GM19035 (cell line): ENCODE results near the gene GRID1.

Experiments used
- ATAC-seq: cut with Tn5 transposase; IDR thresholded peaks from one replicate; pipeline ENCODE4 v1.9.1; 2021; ENCODE audit not compliant: unreplicated experiment

Gene GRID1

DNA sequence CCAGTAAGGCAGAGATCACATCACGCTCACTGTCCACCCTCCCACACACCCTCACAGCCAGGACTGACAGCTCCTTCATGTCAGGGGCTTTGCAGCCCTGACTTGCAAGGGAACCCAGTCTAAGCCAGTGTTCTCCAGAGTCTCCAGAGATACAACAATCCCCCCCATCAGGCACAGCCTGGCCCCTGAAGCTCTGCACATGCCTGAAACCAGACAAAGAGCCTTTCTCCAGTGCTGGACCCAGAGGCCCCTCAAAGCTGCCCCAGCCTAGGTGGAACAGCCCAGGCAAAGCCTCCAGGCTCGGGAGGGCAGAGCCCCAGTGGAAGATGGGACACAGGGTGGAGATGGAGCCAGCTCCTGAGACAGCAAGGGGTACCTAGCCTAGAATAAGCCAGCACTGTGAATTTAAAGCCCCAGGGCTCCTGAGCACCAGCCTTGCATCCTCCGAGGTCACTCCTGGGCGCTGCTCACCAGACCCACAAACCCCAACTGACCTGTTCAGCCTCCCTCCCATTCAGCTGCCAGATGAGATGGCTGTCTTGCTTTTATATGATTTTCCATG lies 50.2 kb downstream of the GRID1 start:
- ATAC-seq: no peak

DNA sequence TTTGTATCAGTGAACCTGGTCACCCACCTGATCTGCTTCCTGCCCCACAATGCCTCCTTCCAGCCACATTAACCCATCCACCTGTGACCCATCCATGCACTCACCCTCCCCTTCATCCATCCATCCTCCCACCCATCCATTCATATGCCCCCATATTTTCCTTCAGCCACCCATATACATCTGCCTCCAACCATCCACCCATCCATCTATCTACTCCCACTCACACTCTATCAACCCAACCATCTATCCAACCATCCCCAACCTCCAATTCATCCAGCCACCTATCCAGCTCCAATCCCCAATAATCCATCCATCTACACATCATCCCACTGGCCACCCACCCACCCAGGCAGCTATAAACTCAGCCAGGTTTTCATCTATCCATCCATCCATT lies 51.0 kb downstream of the GRID1 start:
- ATAC-seq: no peak

DNA sequence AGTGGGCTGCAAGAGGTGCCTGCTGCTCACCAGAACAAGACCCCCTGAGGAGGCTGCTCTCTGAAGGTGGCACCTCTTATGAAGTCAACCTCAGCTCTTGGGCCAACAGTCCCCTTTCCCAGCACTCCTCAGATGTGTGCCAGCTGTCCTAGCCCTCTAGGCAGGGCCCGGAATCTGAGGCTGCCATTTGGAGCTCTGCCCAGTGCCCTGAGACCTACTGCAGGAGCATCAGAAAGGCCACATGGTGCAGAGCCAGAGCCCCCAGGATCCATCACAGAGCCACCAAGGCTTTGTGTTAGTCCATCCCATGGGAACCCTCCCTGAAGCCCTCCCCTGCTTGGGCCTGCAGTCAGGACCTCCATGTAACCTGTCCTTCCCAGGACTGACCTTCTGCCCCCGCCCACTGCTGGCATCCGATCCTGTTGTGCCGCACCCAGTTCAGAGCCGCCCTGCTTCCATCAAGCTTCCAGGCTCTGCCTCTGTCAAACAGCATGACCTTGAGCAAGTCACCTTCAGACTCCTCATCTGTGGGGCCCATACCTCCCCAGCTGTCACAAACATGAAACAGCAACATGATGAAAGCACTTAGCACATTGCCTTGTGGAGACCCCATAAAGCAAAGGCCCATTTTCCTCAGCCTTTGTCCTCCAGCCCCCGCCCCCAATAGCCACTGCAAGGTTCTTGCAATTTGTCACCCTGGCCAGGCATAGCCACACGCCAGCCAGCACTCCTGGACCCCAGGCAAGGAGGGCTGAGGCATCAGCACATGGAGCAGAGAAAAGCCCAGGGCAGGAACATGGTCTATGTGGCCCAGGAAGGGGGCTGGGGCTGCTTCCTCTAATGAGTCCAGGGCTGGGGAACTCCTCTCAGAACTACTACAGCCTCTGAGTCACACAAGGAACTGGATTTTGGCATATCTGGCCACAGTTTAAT lies 51.7 kb downstream of the GRID1 start:
- ATAC-seq: no peak

DNA sequence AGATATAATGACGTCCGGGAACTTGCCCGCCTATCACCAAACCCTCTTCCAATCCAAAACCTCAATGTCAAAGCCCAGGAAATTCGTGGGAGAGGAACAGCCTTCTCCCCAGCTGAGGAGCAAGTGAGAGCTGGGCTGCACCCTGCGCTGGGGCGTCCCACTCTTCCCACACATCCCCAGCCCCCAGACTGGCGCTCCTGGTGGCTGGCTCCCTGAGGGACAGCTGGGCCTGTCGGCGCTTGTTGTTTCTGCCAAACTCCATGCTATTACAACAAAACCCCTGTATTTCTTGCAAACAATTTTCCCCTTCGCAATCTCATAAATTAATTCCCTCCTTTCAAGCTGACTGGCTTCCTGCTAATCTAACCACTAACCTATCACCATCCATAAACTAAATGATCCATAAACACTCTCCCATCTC lies 53.0 kb downstream of the GRID1 start:
- no peak for ATAC-seq

DNA sequence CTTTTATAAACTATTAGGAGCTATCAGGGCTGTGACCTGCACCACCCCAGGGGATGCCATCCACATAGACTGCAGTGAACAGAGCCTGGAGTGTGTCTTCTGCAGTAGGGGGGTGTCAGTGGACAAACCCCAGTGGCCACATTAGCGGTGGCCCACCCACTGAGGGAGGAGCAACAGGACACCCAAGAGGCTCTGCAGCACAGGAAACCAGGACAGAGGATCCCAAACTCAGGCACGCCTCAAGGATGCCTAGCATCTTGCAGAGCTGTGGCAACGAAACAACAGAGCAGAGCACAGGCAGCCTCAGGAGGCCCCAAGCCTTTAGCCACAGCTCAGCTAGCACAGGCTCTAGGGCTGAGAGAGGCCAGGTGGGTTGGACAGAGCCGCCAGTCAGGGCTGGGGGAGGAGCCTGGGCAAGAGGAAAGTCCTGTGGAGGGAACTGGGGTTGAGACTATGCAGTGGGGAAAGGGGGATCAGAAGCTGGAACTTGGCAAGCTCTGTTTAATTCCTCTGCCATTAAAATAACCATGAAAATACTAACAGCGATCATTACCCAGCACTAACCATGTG lies 53.8 kb downstream of the GRID1 start:
- ATAC-seq: no peak

DNA sequence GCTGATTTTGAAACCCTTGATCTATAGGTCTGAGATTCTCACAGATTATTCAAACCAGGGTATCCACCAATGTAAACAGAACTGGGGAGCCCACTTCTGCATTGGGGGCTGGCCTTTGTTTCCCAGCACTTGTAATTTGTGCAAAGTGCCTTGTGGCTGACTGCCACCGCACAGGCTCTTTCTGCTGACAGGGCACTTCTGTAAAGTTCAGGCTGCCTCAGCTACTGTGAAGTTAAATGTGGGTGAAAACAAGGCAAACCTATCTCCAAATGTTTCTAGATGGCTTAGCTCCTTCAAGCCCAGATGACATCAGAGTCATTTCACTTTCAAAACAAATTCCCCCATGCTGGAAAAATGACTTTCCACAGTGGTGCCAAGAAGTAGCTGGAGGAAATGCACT lies 54.7 kb downstream of the GRID1 start:
- no peak for ATAC-seq

DNA sequence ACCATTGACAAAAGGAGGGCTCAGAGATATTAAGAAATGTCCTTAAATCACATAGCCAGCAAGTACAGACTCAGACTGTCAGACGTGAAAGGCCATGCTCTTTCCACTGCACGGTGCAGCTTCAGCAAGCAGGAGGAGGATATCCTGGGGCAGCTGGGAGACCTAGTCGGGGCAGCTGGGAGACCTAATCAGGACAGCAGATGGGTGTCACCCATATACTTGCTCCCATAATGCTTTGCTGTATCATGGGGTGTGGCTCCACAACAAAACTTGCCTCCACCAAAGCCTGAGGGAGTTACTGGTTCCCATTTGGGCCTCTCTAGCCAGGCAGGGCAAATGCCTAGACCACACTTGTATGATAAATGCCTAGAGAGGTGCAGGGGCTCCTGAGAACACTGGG lies 55.4 kb downstream of the GRID1 start:
- ATAC-seq: no peak

DNA sequence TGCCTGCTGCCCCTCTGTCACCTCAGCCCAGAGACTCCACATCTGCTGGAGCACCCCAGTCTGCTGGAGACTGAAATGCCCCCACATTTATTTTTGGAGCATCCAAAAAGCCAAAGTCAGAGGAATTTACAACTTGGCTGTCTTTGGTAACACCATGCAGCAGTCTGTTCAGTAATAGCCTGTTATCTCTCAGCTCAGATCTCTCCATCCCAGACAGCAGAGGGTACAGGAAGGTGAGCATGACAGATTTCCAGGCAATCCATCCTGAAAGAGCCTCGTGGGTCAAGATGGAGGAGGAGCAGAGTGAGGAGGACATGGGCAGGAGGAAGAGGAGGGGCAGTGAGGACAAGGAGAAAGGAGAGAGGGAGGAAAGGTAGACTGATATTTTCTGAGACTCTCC lies 55.9 kb downstream of the GRID1 start:
- no peak for ATAC-seq

DNA sequence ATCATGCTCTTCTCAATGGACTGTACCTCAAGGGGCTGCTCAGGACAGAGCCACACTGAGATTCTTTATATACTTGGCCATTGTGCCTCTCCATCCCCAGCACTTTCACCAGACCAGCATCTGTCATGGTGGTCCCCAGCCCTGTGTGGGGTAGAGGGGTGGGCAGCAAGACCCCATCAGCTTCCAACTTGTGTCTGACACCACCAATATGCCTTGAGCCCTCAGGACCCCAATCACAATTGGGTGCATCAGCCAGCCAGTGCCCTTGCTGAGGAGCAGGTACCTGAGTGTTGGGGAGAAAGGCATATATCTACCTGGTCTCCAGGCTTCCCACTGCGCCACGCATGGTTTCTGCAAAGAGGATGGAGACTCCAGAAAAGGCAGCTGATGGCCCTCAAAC lies 56.3 kb downstream of the GRID1 start:
- no peak for ATAC-seq

DNA sequence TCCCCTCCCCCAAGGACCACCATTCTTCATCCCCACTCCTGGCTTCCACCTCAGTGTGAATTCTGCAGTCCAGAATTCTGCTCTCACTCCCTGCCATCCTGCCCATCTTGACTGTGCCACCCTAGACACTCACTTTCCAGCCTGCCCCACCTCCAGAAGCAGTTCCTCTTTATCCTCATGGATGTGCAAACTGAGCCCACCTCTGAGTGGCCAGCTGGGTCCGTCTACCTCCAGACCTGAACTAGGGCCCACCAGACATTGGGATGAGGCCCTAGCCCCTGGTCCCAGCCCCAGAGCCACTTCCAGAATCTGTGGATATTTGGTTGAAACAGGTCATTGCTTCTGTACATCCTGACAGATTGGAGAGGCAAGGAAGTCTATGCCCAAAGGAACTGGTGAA lies 58.5 kb downstream of the GRID1 start:
- ATAC-seq: no peak

DNA sequence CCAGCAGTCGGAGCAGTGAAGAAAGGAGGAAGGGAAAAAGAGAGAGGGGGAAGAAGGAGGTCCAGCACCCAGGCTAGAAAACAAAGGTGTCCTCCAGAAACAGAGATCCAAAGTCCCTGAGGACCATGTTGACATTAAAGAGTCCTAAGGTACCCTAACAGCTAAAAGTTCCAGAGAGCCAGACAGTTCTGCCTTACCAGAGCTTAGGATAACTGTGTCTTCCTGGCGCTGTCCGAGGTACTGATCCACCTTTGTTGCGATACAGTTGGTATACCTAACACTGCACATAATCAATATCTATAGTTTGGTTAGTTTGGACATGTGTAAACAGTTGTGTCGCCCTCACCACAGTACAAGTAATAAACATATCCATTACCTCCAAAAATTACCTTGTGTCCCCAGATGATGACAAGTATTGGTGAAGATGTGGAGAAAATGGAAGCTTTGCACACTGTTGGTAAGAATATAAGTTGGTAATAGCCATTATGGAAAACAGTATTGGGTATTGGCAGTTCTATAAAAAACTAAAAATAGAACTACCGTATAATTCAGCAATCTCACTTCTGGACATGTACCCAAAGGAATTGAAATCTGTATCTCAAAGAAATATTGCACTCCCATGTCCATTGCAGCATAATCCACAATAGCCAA lies 59.8 kb downstream of the GRID1 start:
- ATAC-seq: no peak

DNA sequence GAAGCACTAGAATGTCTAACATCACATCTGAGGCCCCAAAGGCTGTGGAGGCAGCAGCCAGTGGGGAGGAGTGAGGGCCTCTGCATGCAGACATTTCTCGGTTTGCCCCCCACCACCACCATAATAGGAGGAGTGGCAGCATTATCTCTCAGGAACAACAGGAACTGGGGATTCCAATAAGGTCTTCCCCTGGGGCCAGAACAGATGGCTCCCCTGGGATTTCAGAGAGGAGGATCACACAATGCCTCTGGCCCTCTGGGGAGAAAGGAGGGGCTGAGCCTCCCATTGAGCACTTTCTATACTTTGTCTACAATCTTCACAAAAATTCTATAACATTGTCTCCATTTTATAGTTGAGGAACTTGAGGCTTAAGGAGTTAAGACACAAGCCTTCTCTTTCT lies 61.1 kb downstream of the GRID1 start:
- no peak for ATAC-seq

DNA sequence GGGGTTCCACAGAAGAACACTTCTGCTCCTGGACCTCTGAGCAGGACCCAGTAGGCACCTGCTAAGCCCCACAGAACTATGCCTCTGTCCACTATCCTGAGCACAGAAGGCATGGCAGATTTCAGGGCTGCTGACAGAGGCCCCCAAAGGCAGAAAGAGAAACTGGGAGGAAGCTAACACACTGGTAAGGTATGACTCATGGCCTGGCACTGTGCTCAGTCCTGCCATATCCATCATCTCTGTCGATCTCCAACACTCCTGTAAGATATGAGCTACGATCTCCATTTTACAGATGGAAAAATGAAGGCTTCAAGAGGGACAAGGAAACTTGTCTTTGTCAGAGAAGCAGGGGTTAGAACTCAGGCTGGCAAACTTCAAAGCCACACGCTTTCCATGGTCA lies 62.2 kb downstream of the GRID1 start:
- ATAC-seq: no peak

DNA sequence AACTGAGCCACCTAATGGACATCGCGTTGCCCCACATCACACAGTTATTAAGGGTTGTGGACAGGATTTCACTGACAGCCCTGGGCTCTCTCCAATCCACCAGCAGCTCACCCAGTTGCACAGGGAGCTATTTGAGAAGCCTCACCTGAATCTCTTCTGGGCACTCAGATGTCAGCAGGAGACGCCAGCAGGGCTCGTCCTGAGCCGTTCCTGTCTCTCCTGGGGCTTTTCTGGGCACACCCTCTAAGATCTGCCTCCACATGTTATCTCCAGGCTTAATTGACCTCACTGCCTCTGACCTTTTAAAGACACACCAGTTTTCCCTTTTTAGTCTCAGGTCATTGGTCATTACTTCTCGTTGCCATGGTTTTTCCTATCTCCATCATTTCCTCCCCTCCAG lies 63.0 kb downstream of the GRID1 start:
- no peak for ATAC-seq

DNA sequence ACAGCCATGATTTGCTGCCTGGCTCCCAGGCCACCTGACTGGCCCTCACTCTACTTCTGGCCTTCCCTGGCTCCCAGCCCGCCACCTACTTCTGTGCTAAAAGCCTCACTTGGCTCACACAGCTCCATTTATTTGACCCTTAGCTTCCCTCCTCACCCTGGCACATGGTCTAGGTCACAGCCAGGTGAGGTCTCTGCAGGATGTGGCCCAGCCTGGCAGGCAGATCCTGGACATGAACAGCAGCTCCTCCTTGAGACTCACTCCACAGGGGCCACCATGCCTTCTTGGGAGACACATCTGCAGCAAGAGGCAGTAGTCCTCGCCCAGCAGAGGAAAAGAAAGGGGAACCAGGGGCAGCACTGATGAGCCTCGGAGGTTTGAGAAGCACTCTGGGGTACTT lies 64.6 kb downstream of the GRID1 start:
- no peak for ATAC-seq

DNA sequence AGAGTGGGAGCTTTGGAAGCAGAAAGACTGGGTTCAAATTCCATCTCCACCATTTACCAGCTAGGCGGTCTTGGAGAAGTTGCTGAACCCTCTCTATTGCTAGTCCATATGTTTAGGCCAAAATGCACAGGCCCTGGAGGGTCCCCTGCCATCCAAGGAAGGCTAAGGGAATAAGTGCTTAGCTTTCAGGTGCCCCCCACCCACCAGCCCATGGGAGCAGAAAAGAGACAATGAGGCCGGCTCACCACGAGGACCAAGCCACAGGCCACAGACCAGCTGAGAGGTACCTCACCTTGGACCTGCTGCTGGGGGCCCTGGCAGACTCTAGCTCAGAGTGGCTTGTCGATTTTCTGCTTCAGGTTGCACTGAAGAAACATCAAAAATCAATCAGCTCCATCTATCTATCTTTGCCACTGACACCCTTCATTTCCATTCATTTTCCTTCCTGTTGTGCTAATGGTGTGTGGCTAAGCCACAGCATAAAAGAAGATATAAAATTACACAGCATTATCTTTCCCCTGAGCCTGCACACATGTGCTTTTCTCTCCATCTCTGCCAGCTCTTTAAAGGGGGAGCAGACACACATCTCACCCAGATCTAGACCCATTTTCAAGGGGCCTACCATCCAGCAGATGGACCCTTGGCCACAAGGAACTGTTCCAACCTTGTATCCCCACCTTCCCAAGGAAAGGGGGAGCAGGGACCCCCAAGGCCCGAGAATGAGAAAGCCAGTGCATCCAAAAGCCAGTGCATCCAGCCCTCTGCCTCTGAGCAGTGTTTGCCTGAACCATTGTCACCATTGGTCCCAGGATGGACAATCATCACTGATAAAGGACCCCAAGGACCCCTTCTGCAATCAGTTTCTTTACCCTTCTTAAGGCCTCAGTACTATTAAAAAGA lies 65.4 kb downstream of the GRID1 start:
- ATAC-seq: no peak

DNA sequence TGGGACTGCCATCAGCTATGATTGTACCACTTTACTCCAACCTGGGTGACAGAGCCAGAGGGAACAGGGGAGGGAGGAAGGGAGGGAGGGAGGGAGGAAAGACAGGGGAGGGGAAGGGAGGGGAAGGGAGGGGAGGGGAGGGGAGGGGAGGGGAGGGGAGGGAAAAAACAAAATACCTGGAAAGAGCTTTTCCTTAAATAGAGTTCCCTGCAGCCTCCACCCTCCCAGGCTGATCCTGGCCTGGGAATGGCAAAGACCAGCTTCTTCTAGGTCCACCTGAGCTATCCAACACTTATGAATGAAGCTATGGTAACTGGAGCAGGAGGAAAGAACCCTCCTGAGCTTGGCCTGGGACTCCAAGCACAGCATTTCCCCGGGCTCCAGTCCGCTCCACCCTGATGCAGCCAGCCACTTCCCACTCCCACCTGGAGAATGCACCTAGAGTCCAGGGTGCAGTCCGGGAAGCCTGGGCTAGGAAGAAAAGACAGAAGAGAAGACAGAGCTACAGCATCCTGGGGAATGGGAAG lies 66.1 kb downstream of the GRID1 start:
- no peak for ATAC-seq

DNA sequence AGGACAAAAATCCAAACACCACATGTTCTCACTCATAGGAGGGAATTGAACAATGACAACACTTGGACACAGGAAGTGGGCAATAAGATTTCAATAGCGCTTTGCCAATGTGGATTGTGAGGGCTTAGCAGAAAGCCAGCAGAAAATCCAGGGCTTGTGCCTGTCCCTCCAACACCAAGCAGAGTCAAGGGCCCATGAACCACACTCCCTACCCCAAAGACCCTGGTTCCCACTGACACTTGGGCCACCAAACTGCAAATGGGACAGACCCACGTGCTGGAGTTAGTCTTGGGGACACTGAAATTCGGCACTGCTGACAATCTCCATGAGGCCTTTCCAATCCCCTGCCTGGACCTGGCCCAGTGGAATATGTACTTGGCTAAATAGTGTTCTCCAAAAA lies 67.0 kb downstream of the GRID1 start:
- no peak for ATAC-seq

DNA sequence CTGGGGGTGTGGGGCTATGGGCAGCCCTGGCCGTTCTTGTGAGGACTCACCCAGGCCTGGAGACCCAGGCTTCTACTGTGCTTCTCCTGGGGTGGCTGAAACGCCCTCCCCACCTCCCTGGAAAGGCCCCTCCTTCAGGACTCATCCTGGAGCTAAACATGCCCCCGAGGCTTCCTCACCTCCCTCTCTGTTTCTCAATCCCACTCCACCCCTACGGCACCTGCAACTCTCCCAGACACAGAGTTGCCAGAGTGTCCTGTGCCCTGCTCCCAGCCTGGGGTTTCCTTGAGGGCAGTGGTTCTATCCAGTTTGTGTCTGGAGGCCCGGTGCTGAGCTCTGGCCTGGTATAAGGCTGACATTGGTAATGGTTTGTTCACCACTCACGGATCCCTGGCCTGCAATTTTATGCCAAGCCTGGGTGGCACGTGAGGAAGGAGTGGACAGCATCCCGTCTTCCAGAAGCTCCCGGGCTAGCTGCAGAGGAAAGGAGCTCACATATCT lies 68.0 kb downstream of the GRID1 start:
- ATAC-seq: no peak

DNA sequence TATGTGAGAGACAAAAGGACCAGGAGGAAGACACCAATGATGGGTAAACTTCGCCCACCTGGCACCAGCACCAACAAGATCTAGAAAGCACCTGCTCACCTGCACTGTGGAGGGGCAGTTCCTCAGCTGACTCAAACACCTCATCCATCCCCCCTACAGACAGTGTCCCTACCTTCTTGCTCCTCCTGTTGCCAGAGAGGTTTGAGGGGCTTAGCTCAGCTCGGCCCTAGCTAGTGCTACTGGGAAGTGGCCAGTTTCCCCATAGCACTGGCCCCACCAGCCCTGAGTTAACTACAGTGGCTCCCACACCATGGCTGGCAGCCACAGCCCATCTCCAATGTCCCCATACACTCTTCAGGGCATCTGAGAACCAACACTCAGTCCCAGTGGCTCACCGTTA lies 70.8 kb downstream of the GRID1 start:
- no peak for ATAC-seq
